Measurements from ENCODE around the gene PFN1.
"Not testable (repeated sequence)": the region's sequence is repeated elsewhere in the genome, so short reads cannot be mapped to it uniquely, and the experiment has no call there.

Gene PFN1

GRCh38 chr17:4914551-4914950 lies 33.8 kb downstream of the PFN1 start:
- H3K9me3 ChIP-seq (ENCODE audit: control insufficient read depth, insufficient read depth, low read length); H3K9ac ChIP-seq (ENCODE audit: low read depth, low read length); H3K36me3 ChIP-seq (ENCODE audit: control insufficient read depth, insufficient read depth, low read length); H3K27ac ChIP-seq (ENCODE audit: low read depth, low read length); H3K27me3 ChIP-seq (ENCODE audit: control insufficient read depth, insufficient read depth, low read length); H3K4me1 ChIP-seq (ENCODE audit: control insufficient read depth, insufficient read depth, low read length); H3K4me3 ChIP-seq (ENCODE audit: low read depth, low read length): not testable (repeated sequence)

- Histone ChIP-seq H3K27me3 (ENCODE audit: control insufficient read depth, insufficient read depth, low read length) (no peaks in the 10 kb centered on the region), H3K36me3 (ENCODE audit: control insufficient read depth, insufficient read depth, low read length) (no peaks in the 10 kb centered on the region), H3K4me3 (ENCODE audit: low read depth, low read length) (no peak overlapping the region), H3K4me1 (ENCODE audit: control insufficient read depth, insufficient read depth, low read length) (peaks cover 6% of the 10 kb centered on the region; the same call in 1 of the 2 replicates), H3K27ac (ENCODE audit: low read depth, low read length) (no peak overlapping the region), H3K9ac (ENCODE audit: low read depth, low read length) (no peak overlapping the region), H3K9me3 (ENCODE audit: control insufficient read depth, insufficient read depth, low read length) (no peaks in the 10 kb centered on the region)
Observed at GRCh38 chr17:4913994-4914393, 34.3 kb downstream of the PFN1 start.

GRCh38 chr17:4908711-4909496 lies 39.4 kb downstream of the PFN1 start:
- H3K9me3 ChIP-seq (ENCODE audit: control insufficient read depth, insufficient read depth, low read length) = no peaks in the 10 kb centered on the region
- H3K36me3 ChIP-seq (ENCODE audit: control insufficient read depth, insufficient read depth, low read length) = no peaks in the 10 kb centered on the region
- H3K9ac ChIP-seq (ENCODE audit: low read depth, low read length) = no peak overlapping the region
- H3K27ac ChIP-seq (ENCODE audit: low read depth, low read length) = peak overlapping the region; percentile 67
- H3K4me3 ChIP-seq (ENCODE audit: low read depth, low read length) = no peak overlapping the region
- H3K4me1 ChIP-seq (ENCODE audit: control insufficient read depth, insufficient read depth, low read length) = peaks cover 13% of the 10 kb centered on the region; the same call in 1 of the 2 replicates
- no peaks in the 10 kb centered on the region for H3K27me3 ChIP-seq (ENCODE audit: control insufficient read depth, insufficient read depth, low read length)

- Histone ChIP-seq H3K9ac (ENCODE audit: low read depth, low read length) (no peak overlapping the region), H3K36me3 (ENCODE audit: control insufficient read depth, insufficient read depth, low read length) (no peaks in the 10 kb centered on the region), H3K9me3 (ENCODE audit: control insufficient read depth, insufficient read depth, low read length) (no peaks in the 10 kb centered on the region), H3K4me1 (ENCODE audit: control insufficient read depth, insufficient read depth, low read length) (peaks cover 15% of the 10 kb centered on the region), H3K4me3 (ENCODE audit: low read depth, low read length) (no peak overlapping the region), H3K27me3 (ENCODE audit: control insufficient read depth, insufficient read depth, low read length) (no peaks in the 10 kb centered on the region), H3K27ac (ENCODE audit: low read depth, low read length) (peak overlapping the region; percentile 67)
Observed at GRCh38 chr17:4908301-4908700, 40.0 kb downstream of the PFN1 start.

GRCh38 chr17:4906642-4907041 lies 41.7 kb downstream of the PFN1 start:
- not testable (repeated sequence) for H3K27ac ChIP-seq (ENCODE audit: low read depth, low read length); H3K9me3 ChIP-seq (ENCODE audit: control insufficient read depth, insufficient read depth, low read length); H3K9ac ChIP-seq (ENCODE audit: low read depth, low read length); H3K4me3 ChIP-seq (ENCODE audit: low read depth, low read length); H3K27me3 ChIP-seq (ENCODE audit: control insufficient read depth, insufficient read depth, low read length); H3K36me3 ChIP-seq (ENCODE audit: control insufficient read depth, insufficient read depth, low read length)
- H3K4me1 ChIP-seq (ENCODE audit: control insufficient read depth, insufficient read depth, low read length) = peaks cover 16% of the 10 kb centered on the region

GRCh38 chr17:4903051-4903818 lies 45.1 kb downstream of the PFN1 start, which contains the start of gene CHRNE:
Gene CHRNE (minus strand): TSS chr17:4903098. CDS start chr17:4903063, 35 bp downstream.
- no peak within 1 kb of the TSS for H3K4me3 ChIP-seq (ENCODE audit: low read depth, low read length)
- H3K4me1 ChIP-seq (ENCODE audit: control insufficient read depth, insufficient read depth, low read length) = peaks cover 9% of the 10 kb centered on the region
- no peak within 1 kb of the TSS for H3K27ac ChIP-seq (ENCODE audit: low read depth, low read length)
- no peaks in the 10 kb centered on the region for H3K36me3 ChIP-seq (ENCODE audit: control insufficient read depth, insufficient read depth, low read length)
- H3K9ac ChIP-seq (ENCODE audit: low read depth, low read length) = no peak within 1 kb of the TSS
- H3K9me3 ChIP-seq (ENCODE audit: control insufficient read depth, insufficient read depth, low read length) = no peaks in the 10 kb centered on the region
- no peaks in the 10 kb centered on the region for H3K27me3 ChIP-seq (ENCODE audit: control insufficient read depth, insufficient read depth, low read length)

GRCh38 chr17:4902540-4902939 lies 45.8 kb downstream of the PFN1 start:
- Histone ChIP-seq H3K27ac (ENCODE audit: low read depth, low read length) (no peak overlapping the region), H3K36me3 (ENCODE audit: control insufficient read depth, insufficient read depth, low read length) (0 out of 2 replicates have a peak, but pooled peaks cover under 1% of the 10 kb centered on the region), H3K27me3 (ENCODE audit: control insufficient read depth, insufficient read depth, low read length) (no peaks in the 10 kb centered on the region), H3K4me3 (ENCODE audit: low read depth, low read length) (no peak overlapping the region), H3K9me3 (ENCODE audit: control insufficient read depth, insufficient read depth, low read length) (no peaks in the 10 kb centered on the region), H3K4me1 (ENCODE audit: control insufficient read depth, insufficient read depth, low read length) (peaks cover 7% of the 10 kb centered on the region), H3K9ac (ENCODE audit: low read depth, low read length) (no peak overlapping the region)

GRCh38 chr17:4901648-4902344 lies 46.5 kb downstream of the PFN1 start:
- Histone ChIP-seq H3K9ac (ENCODE audit: low read depth, low read length) (no peak overlapping the region), H3K36me3 (ENCODE audit: control insufficient read depth, insufficient read depth, low read length) (peaks cover 8% of the 10 kb centered on the region), H3K4me3 (ENCODE audit: low read depth, low read length) (no peak overlapping the region), H3K27ac (ENCODE audit: low read depth, low read length) (no peak overlapping the region), H3K4me1 (ENCODE audit: control insufficient read depth, insufficient read depth, low read length) (peaks cover 7% of the 10 kb centered on the region), H3K9me3 (ENCODE audit: control insufficient read depth, insufficient read depth, low read length) (no peaks in the 10 kb centered on the region), H3K27me3 (ENCODE audit: control insufficient read depth, insufficient read depth, low read length) (no peaks in the 10 kb centered on the region)

- Histone ChIP-seq H3K27me3 (ENCODE audit: control insufficient read depth, insufficient read depth, low read length) (no peaks in the 10 kb centered on the region), H3K4me3 (ENCODE audit: low read depth, low read length) (peak overlapping the region; percentile 65; the same call in 1 of the 2 replicates), H3K4me1 (ENCODE audit: control insufficient read depth, insufficient read depth, low read length) (peaks cover 7% of the 10 kb centered on the region), H3K36me3 (ENCODE audit: control insufficient read depth, insufficient read depth, low read length) (peaks cover 14% of the 10 kb centered on the region), H3K9ac (ENCODE audit: low read depth, low read length) (no peak overlapping the region), H3K9me3 (ENCODE audit: control insufficient read depth, insufficient read depth, low read length) (no peaks in the 10 kb centered on the region), H3K27ac (ENCODE audit: low read depth, low read length) (no peak overlapping the region)
Observed at GRCh38 chr17:4901108-4901647, 47.2 kb downstream of the PFN1 start.

- Histone ChIP-seq H3K27ac (ENCODE audit: low read depth, low read length) (no peak overlapping the region), H3K27me3 (ENCODE audit: control insufficient read depth, insufficient read depth, low read length) (no peaks in the 10 kb centered on the region), H3K36me3 (ENCODE audit: control insufficient read depth, insufficient read depth, low read length) (peaks cover 18% of the 10 kb centered on the region), H3K4me3 (ENCODE audit: low read depth, low read length) (peak overlapping the region; percentile 65; the same call in 1 of the 2 replicates), H3K9ac (ENCODE audit: low read depth, low read length) (no peak overlapping the region), H3K4me1 (ENCODE audit: control insufficient read depth, insufficient read depth, low read length) (peaks cover 7% of the 10 kb centered on the region), H3K9me3 (ENCODE audit: control insufficient read depth, insufficient read depth, low read length) (no peaks in the 10 kb centered on the region)
Observed at GRCh38 chr17:4900231-4901107, 47.9 kb downstream of the PFN1 start.
